ENCODE results near the gene IGDCC3.
"Not testable (repeated sequence)": the region's sequence is repeated elsewhere in the genome, so short reads cannot be mapped to it uniquely, and the experiment has no call there.

The IGDCC3 gene

DNA sequence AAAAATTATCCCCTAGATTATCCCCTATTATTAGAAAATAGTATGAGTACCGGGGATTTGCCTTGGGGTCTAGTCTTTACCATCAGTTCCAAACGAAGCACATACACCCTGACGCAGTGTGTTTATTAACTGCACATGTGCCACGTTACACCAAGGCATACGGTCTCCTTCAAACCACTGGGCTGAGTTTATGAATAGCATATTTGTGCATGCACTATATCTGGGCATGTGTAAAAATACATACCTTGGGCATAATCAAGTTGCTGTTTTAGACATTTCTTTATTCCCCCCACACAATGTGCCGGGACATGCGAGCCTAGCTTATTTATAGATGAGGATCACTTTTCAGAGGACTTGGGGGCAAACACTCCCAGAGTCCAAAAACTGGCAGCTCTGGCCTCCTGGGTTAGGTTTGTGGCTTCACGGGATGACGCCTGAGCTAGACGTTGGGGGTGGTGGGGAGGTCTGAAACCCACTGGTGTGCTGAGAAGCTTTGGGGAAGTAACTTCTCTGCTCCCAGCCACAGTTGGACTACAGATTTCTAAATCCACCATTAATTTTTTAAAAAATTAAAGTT is 28.7 kb upstream of the IGDCC3 start:
- no peak for DNase-seq (ENCODE audit: low spot score)

DNA sequence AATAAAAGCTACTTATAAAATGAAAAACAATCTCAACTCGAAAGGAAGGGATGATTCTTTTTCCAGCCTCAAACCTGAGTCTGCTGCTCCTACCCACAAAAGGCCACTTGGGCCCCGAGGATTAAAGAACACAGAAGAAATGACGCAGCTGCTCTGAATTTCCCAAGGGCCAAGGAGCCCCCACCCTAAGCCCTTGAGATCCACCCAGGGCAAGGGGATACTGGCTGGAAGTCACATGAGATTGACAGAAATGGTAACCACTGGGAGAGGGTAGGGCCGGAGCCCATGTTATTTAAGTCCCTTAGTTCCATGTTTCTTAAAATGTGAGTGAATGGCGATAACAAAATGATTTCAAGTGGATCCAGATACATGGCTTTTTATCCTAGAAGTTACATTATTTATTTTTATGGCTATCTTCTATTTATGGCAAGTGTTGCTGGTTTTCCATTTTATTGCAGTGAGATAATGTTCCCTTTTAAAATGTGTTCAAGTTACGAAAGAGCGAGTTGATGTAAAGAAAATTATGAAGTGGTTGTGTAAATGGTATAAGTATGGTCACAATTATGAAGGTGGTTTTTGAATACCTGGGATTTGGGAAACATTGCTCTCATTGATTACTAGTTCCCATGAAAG is 28.1 kb upstream of the IGDCC3 start:
- no peak for DNase-seq (ENCODE audit: low spot score)

DNA sequence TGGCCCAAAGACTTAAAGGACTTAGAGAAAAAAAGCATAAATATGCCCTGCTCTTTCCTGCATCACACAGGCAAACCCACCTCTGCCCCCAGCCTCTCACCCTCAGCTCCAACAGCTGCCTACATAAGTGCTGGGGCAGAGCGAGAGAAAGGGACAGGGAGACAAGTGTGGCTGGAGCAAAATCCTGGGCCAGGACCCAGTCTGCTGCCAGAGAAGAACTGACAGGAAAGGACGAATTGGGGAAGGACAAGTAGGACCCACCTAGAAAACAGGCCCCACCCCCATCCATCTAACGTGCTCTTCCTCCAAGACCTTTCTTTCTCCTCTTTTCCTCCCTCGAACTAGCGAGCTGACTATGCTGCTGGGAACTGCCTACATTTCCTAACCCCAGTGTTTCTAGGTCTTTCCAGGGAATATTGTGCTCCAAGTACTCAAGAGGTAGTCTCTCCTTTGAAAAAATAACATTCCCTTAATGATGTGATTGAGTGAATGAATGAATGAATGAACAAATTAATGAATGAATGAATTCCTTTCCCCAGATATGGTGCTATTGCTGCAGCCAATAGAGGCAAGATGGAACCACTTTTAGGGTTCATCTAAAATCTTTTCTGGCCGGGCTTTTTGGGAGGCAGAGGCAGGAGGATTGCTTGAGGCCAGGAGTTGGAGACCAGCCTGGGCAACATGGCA is 26.5 kb upstream of the IGDCC3 start:
- DNase-seq (ENCODE audit: low spot score): no peak

DNA sequence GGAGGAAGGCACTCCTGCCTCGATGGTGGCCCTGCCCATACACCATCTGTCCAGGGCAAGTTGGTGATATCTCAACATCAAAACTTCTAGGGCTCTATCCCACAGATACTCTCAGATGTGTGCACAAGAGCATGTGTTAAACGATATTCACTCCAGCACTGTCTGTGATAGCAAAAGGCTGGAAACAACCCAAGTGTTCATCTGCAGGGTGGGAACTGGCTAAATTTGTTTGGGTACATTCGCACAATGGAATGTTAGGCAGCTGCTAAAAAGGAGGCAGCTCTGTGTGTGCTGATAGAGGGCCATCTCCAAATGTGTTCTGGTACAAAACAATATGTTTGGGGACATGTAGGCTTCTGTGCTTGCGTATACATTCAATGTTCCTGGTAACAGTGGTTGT is 25.2 kb upstream of the IGDCC3 start:
- DNase-seq (ENCODE audit: low spot score): no peak

DNA sequence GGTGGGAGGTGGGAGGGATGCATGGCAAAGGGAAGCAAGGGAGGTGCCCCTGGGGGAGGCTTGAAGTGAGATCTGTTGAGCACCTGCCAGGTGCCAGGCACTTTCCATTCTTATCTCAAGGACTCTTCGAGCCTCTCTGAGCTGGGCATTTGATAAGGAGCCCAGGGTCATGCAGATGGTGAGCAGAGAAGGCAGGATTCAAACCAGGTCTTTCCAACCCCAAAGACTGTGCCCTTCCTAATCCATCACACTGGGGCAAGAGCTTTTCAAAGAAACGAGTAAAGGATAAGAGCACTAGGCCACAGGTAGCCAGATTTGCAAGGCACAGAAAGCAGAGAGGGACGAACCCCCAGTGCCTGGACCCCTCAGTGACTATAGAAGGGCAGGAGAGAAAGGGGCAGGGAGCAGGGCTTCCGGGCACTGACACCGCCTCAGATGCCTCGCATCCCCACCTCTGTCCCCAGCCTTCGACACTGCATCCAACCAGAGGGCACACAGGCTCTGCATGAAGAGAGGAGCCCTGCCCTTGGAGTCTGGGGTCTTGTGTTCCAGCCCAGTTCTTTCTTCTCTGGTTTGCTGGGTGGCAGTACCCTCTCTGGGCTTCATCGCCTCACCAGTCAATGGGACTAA is 23.9 kb upstream of the IGDCC3 start:
- no peak for DNase-seq (ENCODE audit: low spot score)

DNA sequence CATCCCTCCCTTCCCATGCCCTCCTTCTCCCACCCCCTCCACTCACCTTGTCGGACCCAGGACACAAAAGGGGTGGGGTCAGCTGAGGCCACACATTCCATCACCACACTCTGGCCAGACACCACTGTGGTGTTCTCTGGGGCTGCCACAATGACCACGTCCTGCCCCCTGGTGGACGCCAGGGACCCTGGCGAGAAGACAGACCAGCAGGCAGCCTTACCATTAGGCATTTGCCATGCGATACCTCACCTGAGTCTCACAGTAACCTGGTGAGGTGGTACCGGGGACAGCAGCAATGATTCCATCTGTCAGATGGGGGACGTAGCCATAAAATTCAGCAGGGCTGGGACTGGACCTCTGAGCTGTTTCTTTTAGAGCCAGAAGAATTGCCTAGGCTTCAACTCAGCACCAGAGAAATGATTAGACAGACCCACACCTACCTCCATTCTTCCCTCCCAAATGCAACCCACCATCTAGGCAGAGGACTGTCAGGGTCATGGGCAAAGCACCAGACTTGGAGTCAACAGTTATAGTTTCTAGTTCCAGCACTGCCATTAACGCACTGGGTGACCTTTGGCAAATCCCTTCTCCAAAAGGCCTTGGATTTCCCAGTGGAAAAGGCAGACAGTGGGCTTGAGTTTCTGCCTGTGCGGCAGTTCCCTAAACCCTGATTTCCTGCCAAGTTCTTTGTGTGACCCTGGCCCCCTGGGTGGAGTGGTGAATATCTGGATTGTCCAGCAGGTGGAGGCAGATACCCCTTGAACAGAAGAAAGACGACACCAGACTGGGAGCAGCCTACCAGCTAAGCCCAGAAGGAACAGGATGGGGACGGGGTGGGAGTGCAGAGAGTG is 23.2 kb upstream of the IGDCC3 start:
- DNase-seq (ENCODE audit: low spot score): peak; percentile 51

DNA sequence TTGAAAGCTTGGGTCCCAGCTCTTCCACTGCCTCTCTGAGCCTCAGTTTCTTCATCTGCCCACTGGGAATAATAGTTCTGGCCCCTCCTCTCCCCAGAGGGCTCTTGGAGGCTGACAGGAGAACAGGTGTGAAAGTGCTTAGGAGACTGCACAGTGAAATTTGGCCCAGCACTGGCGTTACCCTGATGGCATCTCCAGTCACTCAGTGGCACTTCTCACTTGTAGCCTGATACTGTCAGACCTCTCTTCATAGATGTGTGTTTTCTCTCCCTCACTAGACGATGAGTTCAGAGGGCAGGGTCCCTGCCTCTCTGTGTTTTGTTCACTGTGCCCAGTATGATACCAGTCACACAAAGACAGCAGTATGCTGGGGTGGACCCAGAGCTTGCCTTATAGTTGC is 22.2 kb upstream of the IGDCC3 start:
- DNase-seq (ENCODE audit: low spot score): no peak

DNA sequence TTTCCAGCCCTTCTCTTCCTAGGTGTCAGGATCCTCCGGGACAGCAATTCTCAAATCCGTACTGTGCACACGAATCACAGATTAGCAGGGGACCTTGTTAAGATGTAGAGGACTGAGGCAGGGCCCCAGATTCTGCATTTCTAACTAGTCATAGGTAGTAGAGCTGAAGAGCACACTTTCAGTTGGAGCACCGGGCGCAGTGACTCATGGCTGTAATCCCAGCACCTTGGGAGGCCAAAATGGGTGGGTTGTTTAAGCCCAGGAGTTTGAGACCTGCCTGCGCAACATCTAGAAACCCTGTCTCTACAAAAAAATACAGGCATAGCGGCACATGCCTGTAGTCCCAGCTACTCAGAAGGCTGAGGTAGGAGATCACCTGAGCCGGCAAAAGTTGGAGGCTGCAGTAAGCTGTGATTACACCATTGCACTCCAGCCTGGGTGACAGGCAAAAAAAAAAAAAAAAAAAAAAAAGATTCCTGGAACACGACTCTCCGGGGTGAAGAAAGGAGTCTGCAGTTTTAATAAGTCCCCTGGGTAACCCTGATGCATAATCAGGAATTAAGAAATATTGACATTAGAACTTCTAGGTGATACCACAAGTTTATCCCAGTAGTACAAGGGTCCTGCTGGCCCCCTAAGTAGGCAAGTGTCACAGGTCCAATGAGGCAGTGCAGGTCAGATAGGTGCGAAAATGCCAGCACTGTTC is 21.4 kb upstream of the IGDCC3 start:
- DNase-seq (ENCODE audit: low spot score): no peak

DNA sequence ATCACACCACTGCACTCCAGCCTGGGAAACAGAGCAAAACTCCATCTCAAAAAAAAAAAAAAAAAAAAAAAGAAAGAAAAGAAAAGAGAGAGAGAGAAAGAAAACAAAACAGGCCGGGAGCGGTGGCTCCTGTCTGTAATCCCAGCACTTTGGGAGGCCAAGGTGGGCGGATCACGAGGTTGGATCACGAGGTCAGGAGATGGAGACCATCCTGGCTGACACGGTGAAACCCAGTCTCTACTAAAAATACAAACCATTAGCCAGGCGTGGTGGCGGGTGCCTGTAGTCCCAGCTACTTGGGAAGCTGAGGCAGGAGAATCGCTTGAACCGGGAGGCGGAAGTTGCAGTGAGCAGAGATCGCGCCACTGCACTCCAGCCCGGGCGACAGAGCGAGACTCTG is 20.7 kb upstream of the IGDCC3 start:
- not testable (repeated sequence) for DNase-seq (ENCODE audit: low spot score)

DNA sequence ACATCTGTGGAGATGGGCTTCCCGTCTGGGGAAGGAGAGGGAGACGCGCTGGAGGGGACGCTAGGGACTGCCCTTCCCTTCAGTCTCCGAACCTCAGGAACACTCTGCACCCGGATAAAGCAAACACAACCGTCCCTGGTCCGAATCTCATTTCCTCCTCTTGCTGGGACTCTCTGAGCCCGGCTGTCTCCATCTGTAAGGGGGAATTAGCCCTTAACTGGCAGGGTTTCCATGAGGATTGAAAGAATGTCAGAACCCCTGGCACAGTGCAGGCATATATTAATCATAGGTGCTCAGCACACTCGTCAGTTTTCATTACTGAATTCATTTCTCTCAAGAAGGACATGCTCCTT is 19.1 kb upstream of the IGDCC3 start:
- DNase-seq (ENCODE audit: low spot score): no peak

DNA sequence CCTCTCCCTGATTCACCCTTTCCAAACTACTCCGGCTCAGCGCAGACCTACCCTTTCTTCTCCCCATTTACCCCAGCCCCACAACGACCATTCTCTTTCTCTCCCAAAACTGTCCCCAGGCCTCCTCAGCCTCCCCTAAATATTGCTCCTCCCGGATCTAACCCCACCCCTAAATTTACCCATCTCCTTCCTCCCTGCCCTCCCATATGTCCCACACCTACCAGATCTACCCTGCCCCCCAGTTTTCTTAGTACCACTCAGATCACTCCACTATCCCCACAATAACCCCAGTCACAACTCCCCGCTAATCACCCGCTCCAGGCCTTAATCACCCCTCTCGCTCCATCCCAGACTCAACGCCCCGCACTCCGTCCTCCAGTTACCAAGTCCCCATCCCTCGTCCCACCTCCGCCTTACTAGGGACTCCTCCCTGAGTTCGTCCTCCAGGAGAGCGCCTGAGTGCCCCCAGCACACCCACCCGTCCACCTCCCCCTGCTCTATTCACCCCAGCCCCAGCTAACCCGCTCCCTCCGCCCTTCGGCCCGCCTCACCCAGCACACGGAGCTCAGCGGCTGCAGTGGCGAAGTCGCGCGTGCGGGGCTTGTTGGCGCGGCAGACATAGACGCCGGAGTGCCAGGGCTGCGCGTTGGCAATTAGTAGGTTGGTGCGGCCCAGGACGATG is 18.6 kb upstream of the IGDCC3 start:
- DNase-seq (ENCODE audit: low spot score): no peak

DNA sequence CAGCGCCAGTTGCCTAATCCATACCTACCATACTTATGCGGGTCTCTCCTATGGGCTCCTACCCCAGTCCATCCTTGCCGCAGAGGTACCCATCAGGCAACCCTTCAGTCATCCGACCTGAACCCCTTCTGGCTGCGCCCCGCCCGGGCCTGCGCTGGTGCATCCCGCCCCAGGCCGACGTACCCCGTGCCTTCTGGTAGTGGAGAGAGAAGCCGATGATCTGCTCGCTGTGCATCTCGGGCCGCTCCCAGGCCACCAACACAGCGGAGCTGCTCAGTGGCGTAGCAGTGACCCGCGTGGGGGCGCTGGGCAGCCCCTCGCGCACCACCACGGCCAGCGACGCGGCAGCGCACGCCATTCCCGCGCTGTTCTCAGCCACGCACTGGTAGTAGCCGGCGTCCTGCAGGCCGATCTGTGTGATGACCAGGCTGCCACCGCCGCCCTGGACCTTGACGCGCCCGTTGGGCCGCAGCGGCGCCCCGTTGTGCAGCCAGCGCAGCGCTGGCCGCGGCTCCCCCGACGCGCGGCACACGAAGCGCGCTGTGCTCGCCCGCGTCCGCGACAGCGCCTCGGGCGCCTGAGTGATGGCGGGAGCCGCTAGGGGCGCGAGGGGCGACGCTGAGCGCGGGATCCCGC is 17.9 kb upstream of the IGDCC3 start:
- no peak for DNase-seq (ENCODE audit: low spot score)

DNA sequence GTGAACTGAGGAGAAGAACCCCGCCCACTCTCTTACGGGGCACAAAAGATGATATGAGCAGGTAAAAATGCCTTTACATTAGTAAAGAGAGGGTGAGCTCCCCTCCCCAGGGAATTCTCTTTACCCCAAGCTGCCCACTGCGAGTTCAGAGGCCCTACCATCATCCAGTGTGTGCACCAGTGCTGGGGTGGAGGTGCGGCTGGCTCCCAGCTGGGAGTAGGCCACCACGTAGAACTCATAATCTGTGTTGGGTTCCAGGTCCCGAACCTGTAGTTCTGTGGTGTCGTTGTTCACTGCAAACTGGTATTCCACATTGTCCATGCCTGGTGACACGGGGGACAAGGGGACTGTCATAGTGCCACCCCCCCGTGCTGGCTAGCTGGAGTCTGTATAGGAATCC is 17.1 kb upstream of the IGDCC3 start:
- DNase-seq (ENCODE audit: low spot score): no peak

DNA sequence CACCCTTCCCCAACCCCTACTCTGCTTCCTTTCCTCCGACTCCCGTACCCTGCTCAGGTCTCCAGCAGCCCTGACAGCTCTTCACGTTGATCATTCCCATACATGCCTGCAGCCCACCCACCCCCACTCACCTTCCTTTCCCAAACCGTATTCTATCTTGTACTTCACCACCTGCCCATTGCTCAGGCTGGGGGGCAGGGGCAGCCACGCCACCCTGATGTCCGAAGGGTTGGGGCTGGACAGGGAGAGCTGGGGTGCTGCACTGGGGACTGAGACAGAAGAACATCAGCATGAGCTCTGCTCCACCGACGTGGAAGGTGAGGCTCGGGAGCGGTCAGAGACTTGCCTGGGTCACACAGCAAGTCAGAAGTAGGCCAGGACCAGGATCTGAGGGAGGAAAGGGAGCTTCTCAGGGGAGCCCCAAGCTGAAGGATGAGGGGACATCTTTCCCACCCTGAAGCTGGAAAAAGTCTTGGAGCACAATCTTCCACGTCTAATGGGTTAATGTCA is 16.5 kb upstream of the IGDCC3 start:
- no peak for DNase-seq (ENCODE audit: low spot score)

DNA sequence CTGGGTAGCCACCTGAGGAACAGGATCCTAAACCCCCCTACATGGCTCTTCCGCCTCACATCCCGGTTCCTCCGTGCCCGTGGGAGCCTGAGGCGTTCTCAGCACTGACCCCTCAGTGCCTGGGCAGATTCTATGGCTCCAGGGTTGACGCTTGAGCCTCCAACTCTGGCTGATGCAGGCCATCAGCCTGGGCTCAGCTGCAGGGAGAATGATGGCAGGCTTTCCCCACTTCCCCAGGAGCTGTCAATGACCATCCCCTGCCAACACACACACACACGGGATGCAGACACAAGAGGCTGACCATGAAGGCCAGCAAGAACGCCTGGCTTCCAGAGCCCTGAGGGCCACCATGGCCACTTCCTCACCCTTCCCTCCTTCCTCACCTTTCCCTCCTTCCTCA is 15.8 kb upstream of the IGDCC3 start:
- no peak for DNase-seq (ENCODE audit: low spot score)

DNA sequence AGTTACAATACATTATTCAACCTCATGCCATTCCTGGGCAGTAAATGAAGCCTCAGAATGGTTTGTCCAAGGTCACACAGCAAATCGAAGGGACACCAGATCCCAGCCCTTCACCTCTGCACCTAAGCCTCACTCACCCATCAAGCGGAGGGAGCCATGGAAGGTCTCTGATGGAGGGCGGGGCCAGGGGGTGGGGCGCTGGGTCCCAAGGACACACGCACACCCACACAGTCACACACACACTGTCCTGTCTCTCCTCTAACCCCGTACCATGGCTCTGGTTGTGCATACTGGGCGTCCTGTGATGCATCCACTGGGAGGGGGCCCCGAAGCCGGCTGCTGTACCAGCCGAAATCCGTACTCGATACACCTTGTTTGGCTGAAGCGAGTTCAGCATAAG is 15.3 kb upstream of the IGDCC3 start:
- no peak for DNase-seq (ENCODE audit: low spot score)

DNA sequence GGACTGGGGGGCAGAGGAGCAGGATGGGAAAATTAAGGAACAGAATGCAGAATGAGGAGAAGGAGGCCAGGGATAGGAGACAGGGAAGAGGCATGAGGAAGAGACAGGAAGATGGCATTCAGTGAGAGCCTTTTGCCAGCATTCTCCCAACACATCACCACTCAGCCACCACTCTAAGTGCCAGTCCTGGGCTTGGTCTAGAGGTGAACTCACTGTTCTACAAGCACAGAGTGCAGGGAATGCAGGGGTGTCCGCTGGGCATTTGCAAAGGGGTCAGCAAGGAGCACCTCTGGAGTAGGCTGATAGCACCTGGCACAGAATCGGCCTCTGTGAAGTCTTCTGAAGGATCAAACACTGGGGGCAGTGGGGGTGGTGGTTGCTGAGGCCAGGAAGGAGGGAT is 14.6 kb upstream of the IGDCC3 start:
- DNase-seq (ENCODE audit: low spot score): no peak

DNA sequence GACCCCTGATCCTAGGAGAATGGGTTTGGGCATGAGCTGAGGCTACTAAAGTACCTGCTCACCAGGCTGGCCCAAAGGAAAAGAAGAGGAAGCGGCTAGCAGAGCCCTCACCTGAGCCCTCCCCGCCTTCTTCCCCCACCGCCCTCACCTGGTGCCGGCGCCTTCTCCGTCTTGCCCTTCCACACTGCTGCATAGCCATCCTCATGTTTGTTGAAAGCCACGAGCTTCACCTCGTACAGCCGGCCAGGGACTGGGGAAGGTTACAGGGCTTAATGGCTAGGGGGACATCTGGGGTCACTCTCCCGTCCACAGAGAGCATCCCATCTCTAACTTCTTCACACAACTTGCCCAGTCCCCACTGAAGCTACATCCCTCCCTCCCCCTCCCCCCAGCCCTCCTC is 13.9 kb upstream of the IGDCC3 start:
- DNase-seq (ENCODE audit: low spot score): no peak

DNA sequence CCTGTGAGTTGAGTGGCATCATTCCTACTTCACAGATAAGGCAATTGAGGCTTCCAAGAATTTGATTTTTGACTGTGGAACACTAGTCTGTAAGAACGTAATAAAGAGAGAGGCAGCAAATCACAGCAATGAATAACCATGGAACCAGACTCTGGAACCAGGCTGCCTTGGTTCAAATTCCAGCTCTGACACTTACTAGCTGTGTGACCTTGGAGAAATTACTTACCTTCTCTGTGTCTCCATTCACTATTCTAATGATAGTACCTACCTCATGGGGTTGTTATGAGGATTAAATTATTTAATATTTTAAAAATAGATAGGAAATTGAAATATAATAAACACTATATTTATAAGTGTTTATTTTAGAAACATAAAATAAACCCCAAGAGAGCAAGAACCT is 12.6 kb upstream of the IGDCC3 start:
- no peak for DNase-seq (ENCODE audit: low spot score)

DNA sequence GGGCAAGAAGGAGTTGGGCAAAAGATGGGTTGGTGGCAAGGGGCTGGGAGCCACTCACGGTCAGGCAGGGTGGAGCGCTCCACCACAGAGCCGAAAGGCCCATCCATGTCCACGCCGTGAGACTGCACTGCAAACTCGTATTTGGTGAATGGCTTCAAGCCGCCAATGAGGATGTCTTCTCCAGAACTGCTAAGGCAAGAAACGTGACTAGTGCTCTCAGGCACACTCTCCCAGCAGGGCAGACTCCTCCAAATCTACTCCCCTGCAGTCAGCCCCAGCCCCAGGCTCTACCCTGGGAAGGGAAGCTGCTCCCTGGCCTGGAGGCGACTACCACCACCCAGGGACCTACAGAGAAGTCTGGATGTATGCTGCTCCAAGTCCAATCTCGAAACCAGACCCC is 11.4 kb upstream of the IGDCC3 start:
- no peak for DNase-seq (ENCODE audit: low spot score)

All from pons (tissue), 1 donor.